Liver (tissue), 9 donors: ENCODE results near the gene SWT1. TPM values are rescaled to one million over a fixed set of nuclear protein-coding genes. Genes with fewer than 3 reads are reported as not detected.

ENCODE experiments used
- DNase-seq: peaks from one replicate; pipeline ENCODE4 v3.0.0-alpha.2; 2017; ENCODE audit warnings: low spot score
- H3K27ac ChIP-seq, 2 donors: one replicate each; pipeline ENCODE4 v1.7.0; 2013; ENCODE audit warnings: inconsistent platforms in 2 of 2, low read length in 2 of 2, control low read depth in 1 of 2, low read depth in 1 of 2, mild to moderate bottlenecking in 1 of 2
- H3K27me3 ChIP-seq, 4 donors: one replicate each; pipeline versions ENCODE4 v1.6.1 to v1.7.0; 2013; ENCODE audit warnings: low read length in 3 of 4, inconsistent platforms in 1 of 4, mild to moderate bottlenecking in 1 of 4, moderate library complexity in 1 of 4; ENCODE audit not compliant: control insufficient read depth in 4 of 4, insufficient read depth in 4 of 4
- H3K36me3 ChIP-seq, 4 donors: one replicate each; pipeline versions ENCODE4 v1.6.1 to v1.7.0; 2013; ENCODE audit warnings: low read length in 3 of 4, mild to moderate bottlenecking in 3 of 4, low read depth in 1 of 4, moderate library complexity in 1 of 4; ENCODE audit not compliant: control insufficient read depth in 4 of 4, insufficient read depth in 3 of 4
- H3K4me1 ChIP-seq, 4 donors: one replicate each; pipeline versions ENCODE4 v1.6.1 to v1.7.0; 2013; ENCODE audit warnings: low read length in 3 of 4, mild to moderate bottlenecking in 3 of 4, moderate library complexity in 1 of 4; ENCODE audit not compliant: control insufficient read depth in 4 of 4, insufficient read depth in 4 of 4
- H3K4me3 ChIP-seq, 3 donors: one replicate each; pipeline versions ENCODE4 v1.6.1 to v1.7.0; 2013; ENCODE audit warnings: low read length in 3 of 3, control low read depth in 1 of 3, low read depth in 1 of 3, mild to moderate bottlenecking in 1 of 3
- H3K9ac ChIP-seq, 2 donors: one replicate each; pipeline ENCODE4 v1.7.0; 2013; ENCODE audit warnings: low read length in 2 of 2, mild to moderate bottlenecking in 2 of 2, moderate library complexity in 2 of 2, control low read depth in 1 of 2, low read depth in 1 of 2
- H3K9me3 ChIP-seq, 4 donors: one replicate each; pipeline versions ENCODE4 v1.6.1 to v1.7.0; 2013; ENCODE audit warnings: low read length in 3 of 4; ENCODE audit not compliant: control insufficient read depth in 4 of 4
- CTCF ChIP-seq: fragments of 150-350 bp; IDR thresholded peaks from 2 replicates; pipeline ENCODE4 v1.5.1; 2017; ENCODE audit warnings: improper control_type of control experiment, low read depth, low read length; ENCODE audit not compliant: missing input control
- EGR1 ChIP-seq, 2 donors: IDR thresholded peaks; 2 replicates each; pipeline ENCODE4 v1.6.1; 2016 to 2018; ENCODE audit warnings: antibody characterized with exemption in 2 of 2, low read depth in 2 of 2
- FOXA1 ChIP-seq: IDR thresholded peaks from 2 replicates; pipeline ENCODE4 v1.6.1; 2016; ENCODE audit warnings: antibody characterized with exemption
- FOXA2 ChIP-seq: IDR thresholded peaks from 2 replicates; pipeline ENCODE4 v1.6.1; 2016; ENCODE audit warnings: antibody characterized with exemption
- GABPA ChIP-seq, 2 donors: IDR thresholded peaks in 1 of 2; conservative IDR thresholded peaks in 1 of 2; 2 replicates each; pipeline ENCODE4 v1.6.1; 2016; ENCODE audit warnings: antibody characterized with exemption in 2 of 2, mild to moderate bottlenecking in 1 of 2, moderate library complexity in 1 of 2
- HNF4A ChIP-seq, 2 donors: conservative IDR thresholded peaks; 2 replicates each; pipeline ENCODE4 v1.6.1; 2016; ENCODE audit warnings: antibody characterized with exemption in 2 of 2, mild to moderate bottlenecking in 2 of 2
- JUND ChIP-seq, 2 donors: IDR thresholded peaks; 2 replicates each; pipeline ENCODE4 v1.6.1; 2016; ENCODE audit warnings: antibody characterized with exemption in 2 of 2
- MAX ChIP-seq: IDR thresholded peaks from 2 replicates; pipeline ENCODE4 v1.6.1; 2016; ENCODE audit warnings: antibody characterized with exemption
- NR2F2 ChIP-seq: IDR thresholded peaks from 2 replicates; pipeline ENCODE4 v1.6.1; 2016; ENCODE audit warnings: antibody characterized with exemption
- RAD21 ChIP-seq, 2 donors: IDR thresholded peaks; 2 replicates each; pipeline ENCODE4 v1.6.1; 2016; ENCODE audit warnings: antibody characterized with exemption in 2 of 2, mild to moderate bottlenecking in 2 of 2
- REST ChIP-seq: IDR thresholded peaks from 2 replicates; pipeline ENCODE4 v1.6.1; 2016; ENCODE audit warnings: antibody characterized with exemption, mild to moderate bottlenecking
- RXRA ChIP-seq, 2 donors: IDR thresholded peaks; 2 replicates each; pipeline ENCODE4 v1.6.1; 2017 to 2018; ENCODE audit warnings: antibody characterized with exemption in 2 of 2, mild to moderate bottlenecking in 1 of 2
- SP1 ChIP-seq: IDR thresholded peaks from 2 replicates; pipeline ENCODE4 v1.6.1; 2018; ENCODE audit warnings: antibody characterized with exemption, mild to moderate bottlenecking
- YY1 ChIP-seq: IDR thresholded peaks from 2 replicates; pipeline ENCODE4 v1.6.1; 2016; ENCODE audit warnings: antibody characterized with exemption, mild to moderate bottlenecking
- ZBTB33 ChIP-seq: IDR thresholded peaks from 2 replicates; pipeline ENCODE4 v1.6.1; 2016; ENCODE audit warnings: antibody characterized with exemption
- WGBS: extraction: QIAGEN DNeasy Blood & Tissue Kit; methylation state at CpG from one replicate; pipeline ENCODE4 v1.1.7; 2013; 5-methylcytosine and 5-hydroxymethylcytosine counted together
- polyA plus RNA-seq, 2 donors: library from polyadenylated mRNA; stranded (reverse) in 1 of 2; unstranded in 1 of 2; fragments of 200-250 nt in 1 of 2; fragments of >200 nt in 1 of 2; fragmentation: Nextera tagmentation in 1 of 2; extraction: Ambion mirVana in 1 of 2; gene quantifications; one replicate each; pipeline versions ENCODE4 v1.2.1 to v1.2.3, GENCODE V29; 2013 to 2015
- total RNA-seq, 2 donors: library from RNA; depleted of rRNA; stranded (reverse); fragments of >200 nt; gene quantifications; one replicate each; pipeline ENCODE4 v1.2.3, GENCODE V29; 2014
- donor health status: healthy.
- donor health status: healthy.
- donor health status: healthy.
- donor health status: healthy.
- donor health status: healthy.

Gene SWT1
- total and polyA plus RNA-seq, 4 donors = 0.99 to 7.8 (median 2.9) TPM

- H3K27me3 ChIP-seq = no peaks in the 10 kb centered on the region
- TF ChIP-seq RXRA (IDR thresholded peaks at IDR 0.05) (no peak), NR2F2 (no peak), CTCF (no peak)
- H3K9me3 ChIP-seq = no peaks in the 10 kb centered on the region
- DNase-seq = no peak
- H3K4me1 ChIP-seq = no peaks in the 10 kb centered on the region
- peaks cover 5 to 49% (median 42%) of the 10 kb centered on the region in 4 donors for H3K36me3 ChIP-seq
- H3K27ac ChIP-seq = no peak overlapping the region
- H3K9ac ChIP-seq = no peak overlapping the region
- no peak overlapping the region for H3K4me3 ChIP-seq
Measured at GRCh38 chr1:185295091-185295490, 138.1 kb downstream of the SWT1 start.

- no peaks in the 10 kb centered on the region for H3K9me3 ChIP-seq
- no peak overlapping the region for H3K4me3 ChIP-seq
- H3K9ac ChIP-seq = no peak overlapping the region
- TF ChIP-seq NR2F2 (no peak), FOXA2 (no peak), YY1 (no peak), JUND (IDR thresholded peaks at IDR 0.05) (no peak), GABPA (IDR thresholded peaks at IDR 0.05 in 1 of 2, conservative IDR thresholded peaks at IDR 0.05 in 1 of 2) (no peak), SP1 (no peak), EGR1 (IDR thresholded peaks at IDR 0.05; ENCODE audit: low read depth in 2 of 2) (no peak), MAX (no peak), ZBTB33 (no peak), HNF4A (conservative IDR thresholded peaks at IDR 0.05) (no peak), RAD21 (IDR thresholded peaks at IDR 0.05) (no peak), FOXA1 (no peak)
- 94% methylated on average over 2 of the region's 2 CpGs for WGBS
- no peak overlapping the region for H3K27ac ChIP-seq
- no peaks in the 10 kb centered on the region for H3K4me1 ChIP-seq
- DNase-seq = no peak
- peaks cover 7 to 65% (median 63%) of the 10 kb centered on the region in 4 donors for H3K36me3 ChIP-seq
- no peaks in the 10 kb centered on the region for H3K27me3 ChIP-seq
Measured at GRCh38 chr1:185297982-185298381, 141.0 kb downstream of the SWT1 start.

GRCh38 chr1:185300152-185300551, 143.2 kb downstream of the SWT1 start:
- 96% methylated on average over 6 of the region's 6 CpGs for WGBS
- H3K9ac ChIP-seq = no peak overlapping the region
- no peak overlapping the region for H3K27ac ChIP-seq
- H3K4me3 ChIP-seq = no peak overlapping the region
- no peak for DNase-seq
- peaks cover 0 to 1% (median 0%) of the 10 kb centered on the region in 4 donors for H3K4me1 ChIP-seq
- H3K27me3 ChIP-seq = no peaks in the 10 kb centered on the region
- H3K36me3 ChIP-seq = peaks cover 7 to 75% (median 73%) of the 10 kb centered on the region in 4 donors
- H3K9me3 ChIP-seq = no peaks in the 10 kb centered on the region
- TF ChIP-seq REST (no peak), RAD21 (IDR thresholded peaks at IDR 0.05) (no peak), HNF4A (conservative IDR thresholded peaks at IDR 0.05) (no peak), RXRA (IDR thresholded peaks at IDR 0.05) (no peak), CTCF (no peak)
